Renal pelvis (tissue), 4 donors: ENCODE data around the gene TACC2. TPM values are rescaled to one million over a fixed set of nuclear protein-coding genes. Genes with fewer than 3 reads are reported as not detected.
A peak's percentile ranks its signal among the peaks of the same experiment; 100 is the strongest.

ENCODE experiments used
- DNase-seq: peaks from one replicate; pipeline ENCODE4 v3.0.0-alpha.2; 2013
- polyA plus RNA-seq, 3 donors: library from polyadenylated mRNA; unstranded; fragments of 120-200 nt; gene quantifications; one replicate each; pipeline ENCODE4 v1.2.1, GENCODE V29; 2013; ENCODE audit not compliant: insufficient read length in 3 of 3

TACC2 gene
- polyA plus RNA-seq, 3 donors = 45.2 to 55.7 (median 51.4) TPM

- DNase-seq = no peak
Measured at GRCh38 chr10:122219340-122219739, 230.4 kb downstream of the TACC2 start.

GRCh38 chr10:122220736-122221135 is 231.8 kb downstream of the TACC2 start:
- no peak for DNase-seq

- no peak for DNase-seq
Measured at GRCh38 chr10:122221958-122222357, 233.0 kb downstream of the TACC2 start.

GRCh38 chr10:122222638-122223037 is 233.7 kb downstream of the TACC2 start:
- no peak for DNase-seq

- DNase-seq = no peak
Measured at GRCh38 chr10:122224159-122224558, 235.2 kb downstream of the TACC2 start.

GRCh38 chr10:122225330-122225729 is 236.4 kb downstream of the TACC2 start:
- no peak for DNase-seq

- DNase-seq = no peak
Measured at GRCh38 chr10:122227754-122228153, 238.8 kb downstream of the TACC2 start.

- DNase-seq = no peak
Measured at GRCh38 chr10:122229666-122230065, 240.7 kb downstream of the TACC2 start.

- DNase-seq = no peak
Measured at GRCh38 chr10:122230222-122230621, 241.3 kb downstream of the TACC2 start.

- DNase-seq = peak; percentile 44
Measured at GRCh38 chr10:122232769-122233168, 243.8 kb downstream of the TACC2 start.

GRCh38 chr10:122233857-122234348 is 244.9 kb downstream of the TACC2 start:
- peak; percentile 5 for DNase-seq

GRCh38 chr10:122234416-122234815 is 245.5 kb downstream of the TACC2 start:
- peak; percentile 29 for DNase-seq

GRCh38 chr10:122236690-122237306 is 247.8 kb downstream of the TACC2 start:
- no peak for DNase-seq

- no peak for DNase-seq
Measured at GRCh38 chr10:122237331-122237990, 248.5 kb downstream of the TACC2 start.

- DNase-seq = no peak
Measured at GRCh38 chr10:122239578-122240257, 250.8 kb downstream of the TACC2 start.

GRCh38 chr10:122240401-122240800 is 251.4 kb downstream of the TACC2 start:
- DNase-seq = no peak

- no peak for DNase-seq
Measured at GRCh38 chr10:122241836-122242235, 252.9 kb downstream of the TACC2 start.

- no peak for DNase-seq
Measured at GRCh38 chr10:122243550-122243949, 254.6 kb downstream of the TACC2 start.

GRCh38 chr10:122244001-122244975 is 255.3 kb downstream of the TACC2 start:
- no peak for DNase-seq

- no peak for DNase-seq
Measured at GRCh38 chr10:122245136-122245535, 256.2 kb downstream of the TACC2 start.

GRCh38 chr10:122245897-122246296 is 256.9 kb downstream of the TACC2 start:
- no peak for DNase-seq
